K562 (cell line): ENCODE measurements around the gene GREB1.

ENCODE experiments used
- CTCF ChIP-seq, 3 experiments: IDR thresholded peaks in 2 of 3; conservative IDR thresholded peaks in 1 of 3; 2 replicates each; pipeline ENCODE4 v1.5.1; 2011 to 2012; ENCODE audit warnings: low read length in 3 of 3, mild to moderate bottlenecking in 3 of 3, control low read depth in 2 of 3, improper control_type of control experiment in 1 of 3, inconsistent platforms in 1 of 3, low read depth in 1 of 3, mixed read lengths in 1 of 3, moderate library complexity in 1 of 3; ENCODE audit not compliant: insufficient read depth in 2 of 3
- KLF10 ChIP-seq: fragments of 250-450 bp; sonication (Bioruptor Pico); IDR thresholded peaks from 2 replicates; pipeline ENCODE4 v1.6.1; 2021; ENCODE audit warnings: matching md5 sums
- RBBP5 ChIP-seq: fragments of 200-600 bp; sonication (generic); IDR thresholded peaks from 2 replicates; pipeline ENCODE4 v1.6.1; 2012; ENCODE audit warnings: borderline replicate concordance, mild to moderate bottlenecking, low read length, control low read depth, inconsistent platforms; ENCODE audit not compliant: insufficient read depth, poor library complexity, severe bottlenecking
- ZNF174 ChIP-seq: fragments of 250-450 bp; sonication (Bioruptor Pico); IDR thresholded peaks from 2 replicates; pipeline ENCODE4 v1.4.0; 2020; ENCODE audit warnings: mild to moderate bottlenecking

GRCh38 chr2:11552260-11552638 lies 18.4 kb downstream of the GREB1 start:
- TF ChIP-seq CTCF (IDR thresholded peaks at IDR 0.05 in 2 of 3, conservative IDR thresholded peaks at IDR 0.05 in 1 of 3; ENCODE audit: insufficient read depth in 2 of 3, low read depth in 1 of 3, low read length in 3 of 3) (no peak), RBBP5 (no peak), ZNF174 (CRISPR knock-in tag) (no peak), KLF10 (no peak)
